OCI-LY7 (cell line): ENCODE measurements around the gene SLC44A5. TPM values are rescaled to one million over a fixed set of nuclear protein-coding genes. Genes with fewer than 3 reads are reported as not detected.

Experiments used
- BruUV-seq: library from RNA; stranded (reverse); fragments of 400-500 nt; replicated peaks from 2 replicates; lab custom pipeline; 2021; lab: Mats Ljungman, UMichigan
- CTCF ChIA-PET: fragments of 300-600 bp; sonication (Branson Sonifier 250); formaldehyde crosslinking; loops from one replicate; lab custom pipeline; 2022; ENCODE audit warnings: antibody characterized with exemption; ENCODE audit not compliant: unreplicated experiment; lab: Charles Lee
- POLR2A ChIA-PET: fragments of 300-600 bp; sonication (Branson Sonifier 250); formaldehyde crosslinking; loops from one replicate; lab custom pipeline; 2022; ENCODE audit warnings: antibody characterized with exemption; lab: Charles Lee
- DNase-seq: peaks from one replicate; pipeline ENCODE4 v3.0.0-alpha.2; 2015; ENCODE audit warnings: low spot score
- H2AFZ ChIP-seq: fragments of 200-600 bp; sonication (generic), shearing (Covaris generic); 2 replicates; pipeline ENCODE4 v1.6.1; 2014; ENCODE audit warnings: mild to moderate bottlenecking, antibody characterized with exemption, low read length, moderate library complexity
- H3K27ac ChIP-seq: fragments of 200-600 bp; sonication (generic); 2 replicates; pipeline ENCODE4 v1.5.1; 2014; ENCODE audit warnings: mixed run types, low read depth, mild to moderate bottlenecking, moderate library complexity, low read length, inconsistent platforms; ENCODE audit not compliant: poor library complexity, severe bottlenecking
- H3K36me3 ChIP-seq: fragments of 200-600 bp; sonication (generic); 2 replicates; pipeline ENCODE4 v1.6.1; 2014; ENCODE audit warnings: mild to moderate bottlenecking, antibody characterized with exemption, low read length, moderate library complexity, mixed read lengths; ENCODE audit not compliant: insufficient read depth
- H3K4me1 ChIP-seq: fragments of 200-600 bp; sonication (generic); 2 replicates; pipeline ENCODE4 v1.5.1; 2014; ENCODE audit warnings: mild to moderate bottlenecking, low read length; ENCODE audit not compliant: insufficient read depth, poor library complexity, severe bottlenecking
- H3K4me2 ChIP-seq: fragments of 200-600 bp; sonication (generic); 2 replicates; pipeline ENCODE4 v1.6.1; 2014; ENCODE audit warnings: mild to moderate bottlenecking, low read length
- H3K4me3 ChIP-seq: fragments of 200-600 bp; sonication (generic); 2 replicates; pipeline ENCODE4 v1.5.1; 2014; ENCODE audit warnings: mild to moderate bottlenecking, low read depth, low read length; ENCODE audit not compliant: poor library complexity, severe bottlenecking
- H3K79me2 ChIP-seq: fragments of 200-600 bp; sonication (generic); 2 replicates; pipeline ENCODE4 v1.6.1; 2016; ENCODE audit warnings: low read depth, mild to moderate bottlenecking, low read length, moderate library complexity, mixed read lengths; ENCODE audit not compliant: insufficient read depth
- H3K9me2 ChIP-seq: fragments of 200-600 bp; sonication (generic); 2 replicates; pipeline ENCODE4 v1.6.1; 2016; ENCODE audit warnings: mild to moderate bottlenecking, low read length, mixed read lengths; ENCODE audit not compliant: insufficient read depth
- H3K9me3 ChIP-seq: fragments of 200-600 bp; sonication (generic); 2 replicates; pipeline ENCODE4 v1.6.1; 2014; ENCODE audit warnings: mild to moderate bottlenecking, mixed run types, low read length, mixed read lengths
- H4K20me1 ChIP-seq: fragments of 200-600 bp; sonication (generic); 2 replicates; pipeline ENCODE4 v1.6.1; 2014; ENCODE audit warnings: mild to moderate bottlenecking, antibody characterized with exemption, low read length, moderate library complexity, mixed read lengths; ENCODE audit not compliant: insufficient read depth
- EZH2phosphoT487 ChIP-seq: fragments of 200-600 bp; sonication (generic); IDR thresholded peaks from 2 replicates; pipeline ENCODE4 v1.6.1; 2018; ENCODE audit warnings: low read depth, borderline replicate concordance, mild to moderate bottlenecking, mixed run types, antibody characterized with exemption, low read length, moderate library complexity, mixed read lengths
- intact Hi-C: fragments of 100-400 bp; cut with micrococcal nuclease; formaldehyde crosslinking; loops from one replicate; pipeline ENCODE4 v1.10.0; 2022; ENCODE audit not compliant: unreplicated experiment
- total RNA-seq, 2 experiments: library from RNA; depleted of rRNA in 1 of 2; stranded (reverse); fragments of >200 nt in 1 of 2; shearing (Covaris generic) in 1 of 2; gene quantifications; 2 replicates each; pipeline ENCODE4 v1.2.3, GENCODE V29; 2014 to 2022
- TF ChIP-seq, protein P1 (sequence below): fragments of 200-600 bp; sonication (generic); conservative IDR thresholded peaks from 2 replicates; pipeline ENCODE4 v1.5.1; 2014; ENCODE audit warnings: mild to moderate bottlenecking, antibody characterized with exemption, low read length, moderate library complexity, mixed read lengths

The SLC44A5 gene
- total RNA-seq, 2 experiments from 2014 or later = not detected

DNA sequence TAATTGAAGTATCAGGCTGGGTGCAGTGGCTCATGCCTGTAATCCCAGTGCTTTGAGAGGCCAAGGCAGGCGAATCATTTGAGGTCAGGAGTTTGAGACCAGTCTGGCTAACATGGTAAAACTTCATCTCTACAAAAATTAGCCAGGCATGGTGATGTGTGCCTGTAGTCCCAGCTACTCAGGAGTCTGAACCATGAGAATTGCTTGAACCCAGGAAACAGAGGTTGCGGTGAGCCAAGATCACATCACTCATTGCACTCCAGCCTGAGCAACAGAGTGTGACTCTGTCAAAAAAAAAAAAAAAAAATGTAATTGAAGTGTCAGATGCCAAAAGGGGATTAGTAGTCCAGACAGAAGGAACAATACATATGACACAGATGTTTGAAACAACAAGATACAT is 56.7 kb downstream of the SLC44A5 start:
- intact Hi-C loops = no loop called here
- H3K9me2 ChIP-seq = no peaks in the 10 kb centered on the region
- no peaks in the 10 kb centered on the region for H4K20me1 ChIP-seq
- no TSS peak for BruUV-seq
- no peaks in the 10 kb centered on the region for H3K36me3 ChIP-seq
- H3K27ac ChIP-seq = no peak overlapping the region
- H3K4me1 ChIP-seq = no peaks in the 10 kb centered on the region
- DNase-seq = no peak
- no peak overlapping the region for H3K4me3 ChIP-seq
- no peak overlapping the region for H3K4me2 ChIP-seq
- H2AFZ ChIP-seq = no peak overlapping the region
- CTCF ChIA-PET = no interaction called here
- POLR2A ChIA-PET = interaction anchor here (0.6 kb wide), 1 partner anchor 351 kb away, joined by 3 read pairs; no protein-coding TSS in a partner anchor
- TF ChIP-seq, protein P1, sequence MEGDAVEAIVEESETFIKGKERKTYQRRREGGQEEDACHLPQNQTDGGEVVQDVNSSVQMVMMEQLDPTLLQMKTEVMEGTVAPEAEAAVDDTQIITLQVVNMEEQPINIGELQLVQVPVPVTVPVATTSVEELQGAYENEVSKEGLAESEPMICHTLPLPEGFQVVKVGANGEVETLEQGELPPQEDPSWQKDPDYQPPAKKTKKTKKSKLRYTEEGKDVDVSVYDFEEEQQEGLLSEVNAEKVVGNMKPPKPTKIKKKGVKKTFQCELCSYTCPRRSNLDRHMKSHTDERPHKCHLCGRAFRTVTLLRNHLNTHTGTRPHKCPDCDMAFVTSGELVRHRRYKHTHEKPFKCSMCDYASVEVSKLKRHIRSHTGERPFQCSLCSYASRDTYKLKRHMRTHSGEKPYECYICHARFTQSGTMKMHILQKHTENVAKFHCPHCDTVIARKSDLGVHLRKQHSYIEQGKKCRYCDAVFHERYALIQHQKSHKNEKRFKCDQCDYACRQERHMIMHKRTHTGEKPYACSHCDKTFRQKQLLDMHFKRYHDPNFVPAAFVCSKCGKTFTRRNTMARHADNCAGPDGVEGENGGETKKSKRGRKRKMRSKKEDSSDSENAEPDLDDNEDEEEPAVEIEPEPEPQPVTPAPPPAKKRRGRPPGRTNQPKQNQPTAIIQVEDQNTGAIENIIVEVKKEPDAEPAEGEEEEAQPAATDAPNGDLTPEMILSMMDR = no peak
- TF ChIP-seq EZH2phosphoT487 = no peak
- H3K79me2 ChIP-seq = no peaks in the 10 kb centered on the region
- H3K9me3 ChIP-seq = no peaks in the 10 kb centered on the region

GRCh38 chr1:75550559-75550958 is 60.4 kb downstream of the SLC44A5 start:
- TF ChIP-seq, protein P1 = no peak
- TF ChIP-seq EZH2phosphoT487 = no peak
- POLR2A ChIA-PET = no interaction called here
- no peaks in the 10 kb centered on the region for H3K4me1 ChIP-seq
- H3K9me2 ChIP-seq = no peaks in the 10 kb centered on the region
- CTCF ChIA-PET = no interaction called here
- H3K4me3 ChIP-seq = no peak overlapping the region
- intact Hi-C loops = no loop called here
- no peak overlapping the region for H3K4me2 ChIP-seq
- H2AFZ ChIP-seq = no peak overlapping the region
- no peaks in the 10 kb centered on the region for H3K79me2 ChIP-seq
- H3K9me3 ChIP-seq = no peaks in the 10 kb centered on the region
- DNase-seq = no peak
- no peak overlapping the region for H3K27ac ChIP-seq
- no peaks in the 10 kb centered on the region for H3K36me3 ChIP-seq
- BruUV-seq = no TSS peak
- H4K20me1 ChIP-seq = no peaks in the 10 kb centered on the region

DNA sequence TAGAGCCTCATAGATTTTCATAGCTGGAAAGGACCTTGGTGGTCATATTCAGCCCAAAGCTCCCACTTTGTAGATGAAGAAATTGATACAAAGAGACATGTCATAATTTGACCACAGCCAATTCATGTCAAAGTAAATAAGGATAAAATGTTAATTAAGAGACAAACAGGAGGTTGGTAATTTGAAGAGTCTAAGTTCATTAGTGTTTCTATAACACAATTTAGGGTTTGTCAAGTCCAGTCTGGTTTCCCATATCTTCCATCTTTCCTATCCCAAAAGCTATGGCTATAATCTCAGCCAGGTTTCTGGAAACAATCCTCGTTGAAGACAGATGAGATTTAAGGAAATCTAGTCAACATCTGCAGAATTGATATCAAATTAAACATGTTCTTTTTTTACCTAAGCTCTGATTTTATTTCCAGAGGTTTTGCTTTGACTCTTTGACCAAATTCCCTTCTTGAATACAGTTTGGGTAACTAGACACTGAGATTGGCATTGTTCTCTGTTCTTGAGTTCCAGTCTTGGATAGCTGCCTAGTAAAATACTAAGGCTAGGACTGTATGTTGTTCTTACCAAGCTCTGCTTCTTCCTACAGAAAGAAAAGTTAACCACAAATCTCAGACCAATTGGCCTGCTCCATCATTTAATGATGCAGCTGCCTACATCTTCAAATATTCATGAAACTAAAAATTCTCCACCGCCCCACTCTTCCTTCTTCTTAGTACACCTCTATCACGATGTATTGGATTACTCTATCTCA is 62.0 kb downstream of the SLC44A5 start:
- CTCF ChIA-PET = no interaction called here
- Histone ChIP-seq H4K20me1 (no peaks in the 10 kb centered on the region), H3K27ac (no peak overlapping the region), H2AFZ (no peak overlapping the region), H3K4me2 (no peak overlapping the region), H3K9me3 (no peaks in the 10 kb centered on the region), H3K4me3 (no peak overlapping the region), H3K4me1 (no peaks in the 10 kb centered on the region), H3K36me3 (no peaks in the 10 kb centered on the region), H3K79me2 (no peaks in the 10 kb centered on the region), H3K9me2 (no peaks in the 10 kb centered on the region)
- POLR2A ChIA-PET = no interaction called here
- BruUV-seq = no TSS peak
- no peak for DNase-seq
- TF ChIP-seq, protein P1 = no peak
- no peak for TF ChIP-seq EZH2phosphoT487
- intact Hi-C loops = no loop called here
